ENCODE data around the gene C7orf57.
"Not testable (repeated sequence)": the region's sequence is repeated elsewhere in the genome, so short reads cannot be mapped to it uniquely, and the experiment has no call there.

C7orf57 gene

GRCh38 chr7:48038815-48039506, 3.6 kb downstream of the C7orf57 start:
- DNase-seq, result no peak

DNA sequence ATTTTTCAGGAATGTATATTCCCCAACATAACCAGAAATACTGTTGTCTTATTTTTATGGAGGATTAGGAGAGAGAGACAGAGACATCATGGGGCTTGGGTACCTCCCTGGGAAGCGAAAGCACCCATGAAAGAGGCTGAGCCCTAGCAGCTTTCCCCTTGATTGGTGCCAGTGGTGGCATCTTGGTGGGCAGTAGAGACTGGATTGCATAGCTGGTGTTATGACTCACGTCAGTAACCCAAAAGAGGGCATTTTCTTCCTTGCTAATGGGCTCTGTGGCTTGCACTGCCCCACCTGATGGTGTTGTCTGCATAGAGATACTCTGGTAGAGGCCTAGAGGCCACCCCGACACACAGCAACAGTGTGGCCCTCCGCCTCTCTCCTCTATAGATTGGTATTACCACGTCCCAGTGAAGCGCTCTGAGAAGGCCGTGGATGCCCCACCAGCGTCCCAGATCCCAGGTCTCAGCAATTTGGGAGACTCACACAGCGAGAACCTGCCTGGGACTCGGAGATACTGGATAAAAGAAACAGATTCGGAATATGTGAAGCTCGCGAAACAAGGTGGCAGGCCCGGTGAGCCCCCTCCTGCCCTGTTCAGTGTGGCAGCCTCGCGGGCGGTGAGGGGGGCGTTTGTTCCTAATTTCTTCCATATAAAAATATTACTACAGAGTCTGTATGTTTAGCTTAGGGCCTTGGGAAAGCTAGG, 5.8 kb downstream of the C7orf57 start:
- no peak for DNase-seq

DNA sequence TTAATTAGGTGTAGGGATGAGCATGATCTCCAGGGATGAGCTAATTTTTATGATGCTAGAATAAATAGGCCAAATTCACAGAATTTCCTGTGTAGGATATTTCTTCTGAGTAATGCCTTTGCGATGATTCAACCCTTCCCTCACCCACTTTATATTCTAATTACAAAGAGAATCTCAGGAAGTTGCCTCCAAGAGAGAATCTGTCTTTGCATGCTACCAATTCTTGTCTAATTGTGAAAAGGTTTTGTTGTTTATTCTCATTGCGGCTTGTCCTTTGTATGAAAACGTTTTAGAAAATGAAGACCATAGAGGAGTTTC, 6.3 kb downstream of the C7orf57 start:
- no peak for DNase-seq

- DNase-seq, result no peak
Observed at GRCh38 chr7:48042216-48042615, 6.9 kb downstream of the C7orf57 start.

GRCh38 chr7:48042636-48043035, 7.3 kb downstream of the C7orf57 start:
- DNase-seq, result no peak

GRCh38 chr7:48045195-48045765, 9.9 kb downstream of the C7orf57 start:
- DNase-seq, result no peak

- DNase-seq, result no peak
Observed at GRCh38 chr7:48046458-48046857, 11.1 kb downstream of the C7orf57 start.

DNA sequence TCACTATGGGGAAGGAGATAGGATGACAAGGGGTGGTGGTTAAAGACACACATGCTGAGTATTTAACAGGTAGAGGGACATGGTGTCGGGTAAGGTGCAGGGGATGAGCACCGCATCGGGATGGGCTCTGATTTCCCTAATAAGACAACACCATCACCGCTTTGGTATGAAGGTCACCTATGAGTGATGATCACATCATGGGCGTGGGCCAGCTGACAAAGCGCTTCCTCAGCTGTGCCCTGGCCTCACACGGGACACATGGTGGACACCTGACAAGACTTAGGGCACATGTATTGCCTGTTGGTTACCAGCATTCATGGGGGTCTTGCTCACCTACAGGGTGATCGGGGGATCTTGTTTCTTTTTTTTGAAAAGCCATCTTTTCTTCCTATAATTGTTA, 12.8 kb downstream of the C7orf57 start:
- DNase-seq, result no peak

DNA sequence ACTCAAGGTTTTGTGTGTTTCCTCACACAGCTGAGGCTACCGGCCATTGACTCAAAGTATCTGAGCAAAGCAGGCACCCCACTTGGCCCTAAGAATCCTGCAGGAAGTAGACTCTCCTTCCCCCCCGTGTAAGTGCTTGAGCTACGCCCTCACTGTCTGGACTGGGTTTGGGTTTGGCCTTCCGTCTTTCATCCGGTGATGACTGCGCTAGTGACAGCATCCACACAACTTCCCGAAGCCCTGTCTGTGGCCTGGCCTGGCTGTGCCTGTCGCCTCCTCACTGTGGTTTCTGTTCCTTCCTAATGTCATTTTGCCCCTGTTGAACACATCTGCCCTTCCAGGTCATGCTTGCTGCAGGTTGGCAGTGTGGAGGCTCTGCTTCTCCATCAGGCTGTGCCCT, 14.5 kb downstream of the C7orf57 start:
- no peak for DNase-seq

- DNase-seq, result no peak
Observed at GRCh38 chr7:48052748-48053147, 17.4 kb downstream of the C7orf57 start.

DNA sequence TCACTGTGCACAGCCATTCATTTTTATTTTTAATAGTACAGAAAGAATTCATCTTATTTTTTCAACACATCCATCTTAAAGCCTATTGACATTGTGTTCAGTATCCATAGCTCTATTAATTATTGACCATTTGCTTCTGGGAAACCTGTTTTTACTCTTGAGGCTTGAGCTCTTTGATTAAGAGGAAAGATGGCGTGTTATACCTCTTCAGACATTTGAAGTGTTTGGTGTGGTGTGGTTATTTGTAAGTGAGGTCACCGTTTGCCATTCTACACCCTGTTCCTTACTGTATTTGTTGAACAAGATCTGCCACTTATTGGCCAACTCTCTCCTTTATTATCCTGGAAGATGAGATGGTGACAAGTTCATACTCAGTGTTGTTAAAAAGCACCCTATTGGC, 18.4 kb downstream of the C7orf57 start:
- DNase-seq, result no peak

DNA sequence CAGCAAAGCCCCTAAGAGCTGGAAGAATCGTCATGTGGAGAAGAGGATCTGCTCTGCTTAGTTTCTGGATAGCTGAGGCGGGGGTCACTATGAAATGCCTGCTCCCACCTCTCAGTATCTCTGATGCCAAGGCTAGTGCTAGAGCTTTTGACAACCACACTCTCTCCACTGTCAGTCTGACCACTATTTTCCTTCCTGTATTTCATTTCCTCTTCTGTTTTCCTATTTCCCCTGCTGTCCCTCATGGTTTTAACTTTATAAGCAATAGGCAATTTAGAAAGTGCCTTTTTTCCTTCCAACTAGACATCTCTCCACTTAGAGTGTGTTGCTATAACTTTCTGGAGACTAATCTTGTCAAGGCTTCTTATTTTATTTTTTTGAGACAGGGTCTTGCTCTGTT, 23.6 kb downstream of the C7orf57 start:
- DNase-seq, result no peak

DNA sequence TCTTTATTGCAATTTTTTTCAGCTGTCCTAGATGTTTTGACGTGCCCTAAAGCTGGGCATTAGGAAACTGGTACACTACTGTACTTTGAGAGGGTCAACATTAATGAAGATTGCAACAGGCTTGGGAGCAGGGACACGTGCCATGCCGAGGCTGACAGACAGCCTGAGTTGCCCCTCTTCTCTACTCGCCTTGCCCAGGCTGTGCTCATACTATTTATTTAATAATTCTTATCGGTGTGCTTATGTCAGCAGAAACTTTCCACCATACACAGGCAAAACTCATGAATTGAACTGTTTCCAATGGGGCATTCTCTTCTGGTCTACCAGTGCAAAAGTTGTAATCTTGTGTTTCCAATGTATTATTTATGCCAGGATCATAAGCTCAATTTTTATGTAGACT, 24.4 kb downstream of the C7orf57 start:
- DNase-seq, result no peak

DNA sequence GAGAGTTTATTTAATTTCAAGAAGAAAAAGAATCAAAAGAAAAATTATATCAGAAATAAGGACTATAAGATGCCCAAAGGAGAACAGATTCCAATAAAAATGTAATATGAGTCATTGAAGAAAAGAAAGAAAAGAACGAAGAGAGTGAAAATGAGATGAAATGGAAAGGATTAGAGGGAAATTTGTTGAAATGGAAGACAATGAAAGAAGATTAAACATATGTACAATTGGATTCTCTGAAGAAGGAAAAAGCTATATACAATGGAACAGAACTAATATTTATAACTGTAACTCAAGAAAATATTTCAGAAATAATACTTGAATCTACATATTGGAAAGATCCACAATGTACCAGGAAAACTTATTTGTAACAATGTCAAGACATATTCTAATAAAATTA, 28.6 kb downstream of the C7orf57 start:
- DNase-seq, result no peak

- no peak for DNase-seq
Observed at GRCh38 chr7:48067475-48067874, 32.1 kb downstream of the C7orf57 start.

DNA sequence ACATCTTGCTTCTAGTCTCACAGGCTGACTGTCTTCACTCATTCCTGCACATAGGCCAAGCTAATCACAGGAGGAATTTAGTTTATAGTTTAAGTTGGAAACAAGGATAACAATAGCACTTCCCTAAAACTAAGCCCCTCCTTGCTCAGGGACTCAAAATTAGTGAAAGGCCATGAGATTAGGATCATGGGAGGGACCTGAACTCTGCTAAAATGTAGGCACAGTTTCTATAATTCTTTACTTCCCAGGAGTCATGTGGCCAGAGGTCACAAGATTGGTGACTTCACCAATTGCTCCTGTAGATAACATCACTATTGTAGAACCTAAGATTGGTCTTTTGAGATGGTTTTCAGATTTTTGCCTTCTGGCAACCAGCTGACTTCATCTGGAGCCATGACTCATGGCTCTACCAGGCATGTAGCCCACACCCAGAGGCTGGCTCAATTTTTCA, 38.9 kb downstream of the C7orf57 start:
- no peak for DNase-seq

GRCh38 chr7:48077423-48077822, 42.1 kb downstream of the C7orf57 start:
- no peak for DNase-seq

GRCh38 chr7:48078470-48078869, 43.1 kb downstream of the C7orf57 start:
- DNase-seq, result no peak

DNA sequence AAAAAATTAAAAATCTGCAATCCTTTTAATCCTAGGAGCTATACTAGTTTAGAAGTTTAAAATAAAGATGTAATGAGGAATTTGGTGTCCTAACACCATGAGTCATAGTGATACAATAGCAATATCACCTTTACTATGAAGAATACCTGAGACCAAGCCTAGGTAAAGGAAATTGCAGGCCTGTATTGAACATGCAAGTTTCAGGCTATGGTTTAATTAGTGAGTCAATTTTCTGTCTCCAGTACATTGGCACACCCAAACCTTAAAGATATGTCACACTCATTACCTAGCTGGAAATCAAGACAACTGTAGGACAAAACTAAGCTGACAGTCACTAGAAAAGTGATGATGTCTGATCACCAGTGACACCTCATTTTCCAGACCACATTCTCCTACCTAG, 47.0 kb downstream of the C7orf57 start:
- DNase-seq, result not testable (repeated sequence)

DNA sequence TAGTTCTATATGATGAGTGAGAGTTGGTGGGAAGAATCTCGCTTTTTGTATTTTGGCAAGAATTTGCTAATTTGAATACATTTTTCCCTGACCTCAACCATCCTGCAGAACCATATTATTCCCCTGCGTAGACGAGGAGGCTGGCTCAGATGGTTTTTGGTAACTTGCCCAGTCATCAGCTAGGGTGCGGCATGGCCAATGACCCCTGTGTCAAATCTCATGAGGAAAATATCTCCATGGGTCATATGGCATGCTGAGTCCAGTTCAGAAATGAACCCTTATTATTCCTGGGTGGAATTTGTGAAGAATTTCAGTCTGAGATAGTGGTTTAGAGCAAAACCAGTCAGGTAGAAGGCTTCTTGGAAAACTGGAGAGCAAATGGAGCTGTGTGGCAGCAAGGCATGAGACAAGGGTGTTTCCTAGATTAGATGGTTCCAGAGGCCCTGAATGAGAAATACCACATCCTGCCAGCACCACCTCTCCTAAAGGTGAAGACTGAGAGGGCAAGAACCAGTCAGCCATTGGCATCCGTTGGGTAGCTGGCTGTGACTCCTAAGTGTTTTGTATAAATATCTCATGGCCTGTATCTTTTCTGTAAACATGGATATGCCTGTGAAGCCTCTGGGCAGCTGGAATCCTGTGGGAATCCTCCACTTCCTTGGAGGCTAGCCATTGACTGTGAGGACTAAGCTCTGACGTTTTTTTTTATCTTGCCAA, 47.9 kb downstream of the C7orf57 start:
- DNase-seq, result no peak

DNA sequence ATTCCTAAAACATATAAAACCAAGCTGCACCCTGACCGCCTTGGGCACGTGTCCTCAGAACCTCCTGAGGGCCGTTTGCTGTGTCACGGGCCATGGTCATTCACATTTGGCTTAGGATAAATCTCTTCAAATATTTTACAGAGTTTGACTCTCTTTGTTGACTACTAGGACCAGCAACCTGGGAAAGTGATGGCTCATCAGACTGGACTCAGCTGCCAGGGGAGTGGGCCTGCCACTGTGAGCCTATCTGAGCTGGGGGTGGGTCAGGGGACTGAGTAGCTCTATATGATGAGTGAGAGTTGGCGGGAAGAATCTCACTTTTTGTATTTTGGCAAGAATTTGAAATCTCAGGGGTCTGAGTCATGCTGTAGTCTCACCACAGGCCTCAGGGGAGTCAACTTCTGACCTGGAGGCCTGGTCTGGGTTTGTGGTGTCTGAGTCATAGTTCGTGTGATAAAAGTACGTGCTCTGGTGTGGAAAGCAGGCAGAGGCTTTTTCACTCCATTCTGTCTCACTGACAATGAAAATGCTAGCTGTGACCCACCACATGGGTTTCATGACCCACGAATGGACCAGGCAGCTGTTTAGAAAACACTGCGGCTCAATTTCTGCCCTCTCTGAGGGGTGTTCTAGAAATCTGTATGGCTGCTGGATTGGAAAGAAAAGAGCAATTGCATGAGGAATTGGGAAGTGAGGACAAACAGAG, 49.5 kb downstream of the C7orf57 start:
- peak; percentile 67 for DNase-seq

DNA sequence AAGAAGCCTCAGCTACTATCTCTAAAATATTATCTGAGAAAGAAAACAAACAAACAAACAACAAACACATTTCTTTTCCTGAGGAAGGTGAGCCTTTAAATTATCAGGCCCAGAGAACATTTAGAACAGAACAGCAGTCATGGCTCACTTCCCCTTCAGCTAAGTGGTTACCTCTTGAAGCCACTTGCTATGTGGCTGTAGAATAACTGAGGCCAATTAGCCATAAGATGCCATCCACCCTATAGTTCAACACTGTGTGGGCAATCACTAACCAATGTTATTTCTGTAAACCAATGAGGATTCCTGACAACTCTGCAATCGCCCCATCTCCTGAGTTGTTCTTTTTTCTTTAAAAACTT, 50.1 kb downstream of the C7orf57 start:
- DNase-seq, result no peak

DNA sequence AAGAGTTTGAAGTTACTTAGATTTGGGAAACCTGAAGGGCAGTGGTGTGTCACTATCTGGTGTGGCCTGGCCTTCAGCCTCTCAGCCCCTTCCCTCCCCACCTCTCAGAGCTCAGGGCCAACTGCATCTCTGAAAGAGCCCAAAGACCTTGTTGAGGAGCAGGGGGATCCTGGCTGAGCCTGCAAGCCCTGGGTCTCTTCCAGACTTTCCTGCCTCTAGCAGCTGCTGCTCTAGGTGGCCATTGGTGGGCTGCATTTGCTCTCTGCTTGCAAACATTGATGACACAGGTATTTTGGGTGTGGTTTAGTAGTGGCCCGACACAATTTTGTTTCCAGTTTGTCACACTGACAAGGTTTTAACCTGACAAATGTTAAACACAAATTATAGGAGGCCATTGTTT, 50.6 kb downstream of the C7orf57 start:
- no peak for DNase-seq
